ENCODE results near the gene CACNA1S.

CACNA1S gene

DNA sequence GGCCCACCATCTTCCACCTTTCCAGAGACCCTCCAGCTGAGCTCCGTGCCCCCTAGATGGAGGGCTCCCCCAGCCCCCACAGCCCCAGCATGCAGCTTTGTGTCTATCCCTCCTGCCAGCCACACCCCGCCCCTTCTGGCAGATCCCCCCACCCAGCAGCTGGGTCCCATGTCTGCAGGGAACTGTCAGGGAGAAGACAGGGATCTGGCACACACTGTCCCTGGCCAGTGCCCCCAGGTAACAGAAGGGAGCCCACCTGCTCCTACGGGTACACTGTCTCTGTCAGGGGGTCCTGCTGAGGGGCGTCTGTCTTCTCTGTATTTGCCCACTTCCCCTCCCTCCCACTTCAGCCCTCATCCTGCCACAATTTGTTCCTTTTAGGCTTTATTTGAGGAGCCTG lies 77.6 kb downstream of the CACNA1S start:
- no peak for DNase-seq (ENCODE audit: low read depth, low spot score)

GRCh38 chr1:201032408-201032807 lies 79.8 kb downstream of the CACNA1S start:
- DNase-seq (ENCODE audit: low read depth, low spot score): no peak

DNA sequence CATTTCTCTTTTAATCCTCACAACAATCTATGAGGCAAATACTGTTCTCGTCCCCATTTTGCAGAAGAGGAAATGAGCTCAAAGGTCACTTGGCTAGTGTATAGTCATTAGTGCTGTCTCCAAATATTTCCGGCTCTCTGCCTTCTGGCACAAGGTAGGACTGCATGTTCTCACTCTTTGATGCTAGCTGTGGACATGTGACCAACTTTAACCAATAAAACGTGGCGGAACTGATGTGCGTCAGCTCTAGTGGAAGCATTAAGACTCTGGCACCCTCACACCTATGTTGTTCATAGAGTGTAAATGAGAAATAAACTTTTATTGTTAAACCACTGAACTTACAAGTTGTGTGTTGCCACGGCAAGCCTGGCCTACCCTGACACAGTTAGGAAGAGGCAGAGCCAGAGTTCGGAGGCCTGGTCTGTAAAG lies 83.8 kb downstream of the CACNA1S start:
- DNase-seq (ENCODE audit: low read depth, low spot score): no peak

GRCh38 chr1:201026836-201027235 lies 85.4 kb downstream of the CACNA1S start:
- DNase-seq (ENCODE audit: low read depth, low spot score): no peak

GRCh38 chr1:201026234-201026633 lies 86.0 kb downstream of the CACNA1S start:
- DNase-seq (ENCODE audit: low read depth, low spot score): no peak

DNA sequence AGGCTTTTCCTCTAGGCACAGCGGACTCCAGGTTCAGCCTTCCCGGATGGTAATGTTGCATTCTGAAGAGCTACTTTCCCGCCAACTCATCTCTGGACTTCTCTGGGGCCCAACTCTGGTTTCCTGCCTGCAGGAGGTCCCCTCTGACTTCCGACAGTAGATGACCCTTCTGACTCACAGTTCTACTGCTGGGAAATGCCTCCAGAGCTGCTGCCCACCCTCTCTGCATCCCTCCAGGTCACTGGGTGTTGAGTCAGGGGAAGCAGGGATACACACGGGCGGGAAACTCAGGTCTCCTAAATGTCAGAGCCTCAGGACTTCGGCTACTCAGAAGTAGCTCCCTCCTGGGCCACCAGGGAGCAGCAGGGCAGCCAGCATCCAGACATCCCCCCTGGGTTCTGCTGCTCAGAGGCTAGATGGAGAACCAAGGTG lies 86.6 kb downstream of the CACNA1S start:
- DNase-seq (ENCODE audit: low read depth, low spot score): no peak

DNA sequence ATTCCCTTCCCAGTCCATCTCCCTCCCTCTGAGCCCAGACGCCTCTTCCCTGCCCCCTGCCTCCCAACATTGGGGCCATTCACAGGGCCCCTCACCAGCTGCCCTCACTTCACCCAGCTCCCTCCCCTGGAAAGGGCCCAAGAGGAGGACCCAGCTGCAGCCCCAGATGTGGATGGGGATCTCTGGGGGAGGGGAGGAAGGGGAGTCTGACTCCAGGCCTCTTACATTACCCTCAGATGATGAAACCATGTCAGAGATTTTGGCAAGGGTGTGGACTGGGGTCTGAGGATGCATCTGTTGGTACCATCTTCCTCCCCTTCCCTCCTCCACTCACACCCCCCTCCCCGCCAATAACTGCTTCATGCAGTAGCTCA lies 87.6 kb downstream of the CACNA1S start:
- no peak for DNase-seq (ENCODE audit: low read depth, low spot score)

GRCh38 chr1:201023920-201024624 lies 88.2 kb downstream of the CACNA1S start:
- DNase-seq (ENCODE audit: low read depth, low spot score): no peak

- DNase-seq (ENCODE audit: low read depth, low spot score): no peak
Measured at GRCh38 chr1:201023517-201023902, 88.7 kb downstream of the CACNA1S start, which contains the start of gene KIF21B. TSS of gene KIF21B (minus strand) at chr1:201023714. CDS start at chr1:201023383, 331 bp downstream.

- no peak for DNase-seq (ENCODE audit: low read depth, low spot score)
Measured at GRCh38 chr1:201022820-201023516, 89.3 kb downstream of the CACNA1S start.

- DNase-seq (ENCODE audit: low read depth, low spot score): no peak
Measured at GRCh38 chr1:201022493-201022819, 89.8 kb downstream of the CACNA1S start.

- no peak for DNase-seq (ENCODE audit: low read depth, low spot score)
Measured at GRCh38 chr1:201021630-201022492, 90.4 kb downstream of the CACNA1S start.

- no peak for DNase-seq (ENCODE audit: low read depth, low spot score)
Measured at GRCh38 chr1:201020721-201021629, 91.3 kb downstream of the CACNA1S start.

GRCh38 chr1:201020040-201020591 lies 92.1 kb downstream of the CACNA1S start:
- DNase-seq (ENCODE audit: low read depth, low spot score): no peak

GRCh38 chr1:201019321-201019977 lies 92.8 kb downstream of the CACNA1S start:
- DNase-seq (ENCODE audit: low read depth, low spot score): no peak

GRCh38 chr1:201017828-201018163 lies 94.4 kb downstream of the CACNA1S start:
- no peak for DNase-seq (ENCODE audit: low read depth, low spot score)

- DNase-seq (ENCODE audit: low read depth, low spot score): peak; percentile 22
Measured at GRCh38 chr1:201016943-201017827, 95.0 kb downstream of the CACNA1S start.

DNA sequence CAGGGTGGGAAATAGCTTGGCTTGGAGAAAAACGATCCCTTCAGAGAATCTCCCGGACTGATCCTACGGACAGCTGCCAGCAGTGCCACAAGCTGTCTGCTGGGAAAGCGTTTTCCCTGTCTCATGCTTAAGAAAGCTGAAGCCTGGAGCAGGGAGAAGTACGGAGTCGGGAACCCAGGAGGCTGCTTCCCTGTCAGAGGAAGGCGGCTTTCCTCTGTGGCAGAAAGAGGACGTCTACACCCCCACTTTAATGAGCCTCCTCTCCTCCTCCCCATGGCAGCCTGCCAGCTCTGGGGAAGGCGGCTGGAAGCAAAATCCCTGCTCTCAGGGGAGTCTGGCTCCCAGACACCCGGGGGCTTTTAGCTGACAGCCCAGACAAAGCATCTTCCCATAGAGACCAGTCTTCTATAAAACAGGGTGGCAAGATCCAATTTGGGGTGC lies 96.0 kb downstream of the CACNA1S start:
- DNase-seq (ENCODE audit: low read depth, low spot score): no peak

DNA sequence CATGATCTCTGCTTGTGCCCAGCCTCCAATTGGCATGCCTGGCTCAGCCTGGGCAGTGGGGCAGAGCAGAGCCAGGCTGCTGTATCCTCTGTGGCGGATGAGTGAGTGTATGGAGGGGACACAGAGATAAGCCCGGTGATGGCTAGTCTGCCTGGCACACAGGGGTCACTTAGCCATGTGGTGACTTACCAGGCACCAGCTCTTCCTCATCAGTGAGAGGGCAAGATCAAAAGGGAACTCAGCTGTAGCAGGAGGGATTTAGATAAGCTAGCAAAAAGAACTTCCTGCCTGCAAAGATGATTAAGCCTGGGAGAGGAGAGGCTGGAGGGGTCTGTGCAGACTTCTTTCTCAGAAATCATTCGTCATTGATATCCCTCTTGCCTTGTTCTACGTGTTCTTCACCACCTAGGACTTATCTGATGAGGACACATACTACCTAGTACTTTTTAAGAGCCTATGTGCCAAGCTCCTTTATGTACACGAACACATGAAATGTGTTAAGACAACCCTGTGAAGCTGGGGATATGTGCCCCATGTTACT lies 96.6 kb downstream of the CACNA1S start:
- no peak for DNase-seq (ENCODE audit: low read depth, low spot score)
